ENCODE measurements around the gene LAMB4.

The LAMB4 gene

DNA sequence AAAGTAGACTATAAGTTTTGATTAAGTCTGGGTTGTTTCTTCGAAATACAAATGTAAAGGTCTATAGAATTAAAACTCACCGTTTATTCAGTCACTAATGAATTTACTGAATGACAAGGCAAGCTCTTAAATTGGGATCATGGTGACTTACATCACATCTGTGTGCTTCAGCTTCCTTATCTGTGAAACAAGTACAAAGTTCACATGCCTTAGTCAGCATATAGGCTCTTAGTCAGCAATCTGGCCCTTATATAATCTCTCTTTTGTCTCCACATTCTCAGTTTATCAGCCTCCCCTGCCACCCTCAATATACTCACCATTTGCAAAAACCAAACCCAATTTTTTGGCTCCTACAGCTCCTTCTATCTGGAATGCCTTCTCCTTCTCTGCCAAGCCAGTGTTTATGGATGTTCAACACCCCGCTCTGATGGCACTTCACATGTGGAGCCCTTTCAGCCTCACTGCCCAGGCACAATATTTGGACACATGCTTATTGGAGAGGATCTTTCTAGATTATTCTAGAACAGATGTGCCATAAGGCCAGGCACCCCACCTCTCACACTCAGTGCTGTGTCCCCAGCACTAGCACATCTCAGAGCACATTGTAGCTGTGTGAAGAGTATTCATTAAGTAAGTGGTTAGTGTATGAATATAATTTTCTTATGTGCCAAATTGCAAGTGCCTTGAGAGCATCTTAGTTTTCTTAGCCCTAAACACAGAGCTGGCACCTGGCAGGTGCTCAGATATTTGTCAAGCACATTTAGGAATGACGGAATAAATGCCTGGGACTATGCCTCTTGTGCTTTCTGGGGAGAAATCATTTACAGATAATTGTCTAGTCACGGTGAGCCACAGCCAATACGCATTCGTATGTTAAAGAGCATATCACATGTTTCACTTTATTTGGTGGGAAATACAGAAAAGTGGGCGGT lies 117.4 kb downstream of the LAMB4 start:
- TF ChIP-seq HDGF (IDR thresholded peaks at IDR 0.05; ENCODE audit: borderline replicate concordance) (no peak), ELF4 (IDR thresholded peaks at IDR 0.05) (no peak), FOXM1 (IDR thresholded peaks at IDR 0.05; ENCODE audit: borderline replicate concordance) (no peak), SP1 (IDR thresholded peaks at IDR 0.05) (no peak), LEF1 (IDR thresholded peaks at IDR 0.05; ENCODE audit: borderline replicate concordance) (no peak), CTBP1 (IDR thresholded peaks at IDR 0.05; ENCODE audit: borderline replicate concordance) (no peak), L3MBTL2 (conservative IDR thresholded peaks at IDR 0.05) (no peak), FOXK2 (IDR thresholded peaks at IDR 0.05) (no peak), FOXA1 (IDR thresholded peaks at IDR 0.05) (no peak), ZNF384 (IDR thresholded peaks at IDR 0.05) (no peak), NFRKB (IDR thresholded peaks at IDR 0.05) (no peak), BHLHE40 (IDR thresholded peaks at IDR 0.05; ENCODE audit: borderline replicate concordance) (no peak), SUZ12 (IDR thresholded peaks at IDR 0.05) (no peak), ARNT (IDR thresholded peaks at IDR 0.05) (no peak), TARDBP (IDR thresholded peaks at IDR 0.05) (no peak)
- TF ChIP-seq, protein P1, sequence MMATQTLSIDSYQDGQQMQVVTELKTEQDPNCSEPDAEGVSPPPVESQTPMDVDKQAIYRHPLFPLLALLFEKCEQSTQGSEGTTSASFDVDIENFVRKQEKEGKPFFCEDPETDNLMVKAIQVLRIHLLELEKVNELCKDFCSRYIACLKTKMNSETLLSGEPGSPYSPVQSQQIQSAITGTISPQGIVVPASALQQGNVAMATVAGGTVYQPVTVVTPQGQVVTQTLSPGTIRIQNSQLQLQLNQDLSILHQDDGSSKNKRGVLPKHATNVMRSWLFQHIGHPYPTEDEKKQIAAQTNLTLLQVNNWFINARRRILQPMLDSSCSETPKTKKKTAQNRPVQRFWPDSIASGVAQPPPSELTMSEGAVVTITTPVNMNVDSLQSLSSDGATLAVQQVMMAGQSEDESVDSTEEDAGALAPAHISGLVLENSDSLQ (IDR thresholded peaks at IDR 0.05) = no peak
- CTCF ChIA-PET = no interaction called here
- no peak for DNase-seq (ENCODE audit: extremely low spot score)
- POLR2A ChIA-PET = no interaction called here

DNA sequence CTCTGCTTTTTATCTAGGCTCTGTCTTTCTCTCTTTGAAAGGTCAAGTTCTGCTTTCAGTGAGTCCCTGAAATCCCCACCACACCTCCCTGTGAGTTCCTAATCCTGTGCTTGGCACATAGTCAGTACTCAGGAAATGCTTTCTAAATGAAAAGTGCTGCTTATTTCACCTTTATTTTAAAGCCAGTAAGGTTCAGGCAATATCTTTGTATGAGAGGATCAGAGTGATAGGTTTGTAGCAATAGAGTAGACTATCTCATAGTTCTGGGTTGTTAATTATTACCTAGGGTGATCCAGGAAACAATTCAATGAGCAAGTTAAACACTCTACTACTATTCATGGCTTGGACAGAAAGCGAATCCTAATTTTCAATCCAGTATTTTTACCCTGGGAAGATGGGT lies 119.8 kb downstream of the LAMB4 start:
- POLR2A ChIA-PET = no interaction called here
- no peak for TF ChIP-seq L3MBTL2 (conservative IDR thresholded peaks at IDR 0.05)
- TF ChIP-seq SUZ12 (IDR thresholded peaks at IDR 0.05) = no peak
- TF ChIP-seq NFRKB (IDR thresholded peaks at IDR 0.05) = no peak
- no peak for TF ChIP-seq HDGF (IDR thresholded peaks at IDR 0.05; ENCODE audit: borderline replicate concordance)
- no peak for TF ChIP-seq ZNF384 (IDR thresholded peaks at IDR 0.05)
- TF ChIP-seq LEF1 (IDR thresholded peaks at IDR 0.05; ENCODE audit: borderline replicate concordance) = no peak
- no peak for TF ChIP-seq SP1 (IDR thresholded peaks at IDR 0.05)
- TF ChIP-seq TARDBP (IDR thresholded peaks at IDR 0.05) = no peak
- no peak for TF ChIP-seq BHLHE40 (IDR thresholded peaks at IDR 0.05; ENCODE audit: borderline replicate concordance)
- no peak for TF ChIP-seq FOXA1 (IDR thresholded peaks at IDR 0.05)
- TF ChIP-seq ARNT (IDR thresholded peaks at IDR 0.05) = no peak
- TF ChIP-seq, protein P1 (IDR thresholded peaks at IDR 0.05) = no peak
- no peak for TF ChIP-seq ELF4 (IDR thresholded peaks at IDR 0.05)
- TF ChIP-seq CTBP1 (IDR thresholded peaks at IDR 0.05; ENCODE audit: borderline replicate concordance) = no peak
- TF ChIP-seq FOXM1 (IDR thresholded peaks at IDR 0.05; ENCODE audit: borderline replicate concordance) = no peak
- TF ChIP-seq FOXK2 (IDR thresholded peaks at IDR 0.05) = no peak
- CTCF ChIA-PET = no interaction called here
- DNase-seq (ENCODE audit: extremely low spot score) = no peak

DNA sequence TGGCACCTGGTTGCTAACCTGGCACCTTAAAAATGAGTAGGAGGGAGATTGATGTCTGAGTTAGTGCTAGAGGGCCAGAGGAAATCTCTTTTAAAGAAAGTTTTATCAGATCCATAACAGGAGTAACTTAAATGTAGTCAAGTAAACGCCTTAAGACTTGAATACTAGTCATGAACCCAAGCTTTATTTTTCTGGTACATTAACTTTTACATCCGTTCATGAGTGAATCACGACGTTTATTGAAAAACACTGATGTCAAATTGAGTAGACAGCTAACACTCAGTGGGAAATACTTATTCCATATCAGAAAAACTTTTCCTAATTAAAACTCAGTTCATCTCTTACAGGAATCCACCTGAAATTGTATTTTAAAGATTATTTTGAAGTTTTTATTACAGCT lies 120.3 kb downstream of the LAMB4 start:
- ChIA-PET POLR2A (no interaction called here), CTCF (no interaction called here)
- no peak for TF ChIP-seq ZNF384 (IDR thresholded peaks at IDR 0.05)
- no peak for TF ChIP-seq LEF1 (IDR thresholded peaks at IDR 0.05; ENCODE audit: borderline replicate concordance)
- TF ChIP-seq HDGF (IDR thresholded peaks at IDR 0.05; ENCODE audit: borderline replicate concordance) = no peak
- no peak for TF ChIP-seq SP1 (IDR thresholded peaks at IDR 0.05)
- no peak for TF ChIP-seq ELF4 (IDR thresholded peaks at IDR 0.05)
- TF ChIP-seq TARDBP (IDR thresholded peaks at IDR 0.05) = no peak
- TF ChIP-seq BHLHE40 (IDR thresholded peaks at IDR 0.05; ENCODE audit: borderline replicate concordance) = no peak
- no peak for TF ChIP-seq CTBP1 (IDR thresholded peaks at IDR 0.05; ENCODE audit: borderline replicate concordance)
- TF ChIP-seq, protein P1 (IDR thresholded peaks at IDR 0.05) = no peak
- TF ChIP-seq NFRKB (IDR thresholded peaks at IDR 0.05) = no peak
- TF ChIP-seq FOXM1 (IDR thresholded peaks at IDR 0.05; ENCODE audit: borderline replicate concordance) = no peak
- TF ChIP-seq ARNT (IDR thresholded peaks at IDR 0.05) = no peak
- TF ChIP-seq SUZ12 (IDR thresholded peaks at IDR 0.05) = no peak
- no peak for TF ChIP-seq L3MBTL2 (conservative IDR thresholded peaks at IDR 0.05)
- no peak for TF ChIP-seq FOXA1 (IDR thresholded peaks at IDR 0.05)
- TF ChIP-seq FOXK2 (IDR thresholded peaks at IDR 0.05) = no peak
- no peak for DNase-seq (ENCODE audit: extremely low spot score)

DNA sequence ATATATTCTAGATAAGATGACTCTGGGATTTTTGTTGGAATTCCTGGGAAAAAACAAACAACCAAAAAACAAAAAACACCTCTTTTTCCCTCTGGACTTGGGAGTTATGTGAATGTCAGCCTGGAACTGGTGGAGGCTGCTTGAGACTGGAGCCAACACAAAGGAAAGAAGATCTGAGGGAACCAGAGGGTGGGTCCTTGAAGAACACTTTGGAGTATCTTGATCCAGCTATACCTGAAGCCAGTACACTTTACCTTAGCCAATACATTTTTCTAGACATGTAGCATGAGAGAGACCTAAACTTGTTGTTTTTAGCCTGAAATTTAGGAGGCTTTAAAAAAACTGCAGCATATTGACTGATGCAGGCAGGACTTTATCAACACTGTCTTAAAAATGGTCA lies 121.3 kb downstream of the LAMB4 start:
- ChIA-PET CTCF (no interaction called here), POLR2A (no interaction called here)
- TF ChIP-seq, protein P1 (IDR thresholded peaks at IDR 0.05) = no peak
- TF ChIP-seq TARDBP (IDR thresholded peaks at IDR 0.05) (no peak), HDGF (IDR thresholded peaks at IDR 0.05; ENCODE audit: borderline replicate concordance) (no peak), SP1 (IDR thresholded peaks at IDR 0.05) (no peak), LEF1 (IDR thresholded peaks at IDR 0.05; ENCODE audit: borderline replicate concordance) (no peak), CTBP1 (IDR thresholded peaks at IDR 0.05; ENCODE audit: borderline replicate concordance) (no peak), NFRKB (IDR thresholded peaks at IDR 0.05) (no peak), ZNF384 (IDR thresholded peaks at IDR 0.05) (no peak), L3MBTL2 (conservative IDR thresholded peaks at IDR 0.05) (no peak), FOXM1 (IDR thresholded peaks at IDR 0.05; ENCODE audit: borderline replicate concordance) (no peak), FOXK2 (IDR thresholded peaks at IDR 0.05) (no peak), ARNT (IDR thresholded peaks at IDR 0.05) (no peak), FOXA1 (IDR thresholded peaks at IDR 0.05) (no peak), ELF4 (IDR thresholded peaks at IDR 0.05) (no peak), BHLHE40 (IDR thresholded peaks at IDR 0.05; ENCODE audit: borderline replicate concordance) (no peak), SUZ12 (IDR thresholded peaks at IDR 0.05) (no peak)
- no peak for DNase-seq (ENCODE audit: extremely low spot score)

DNA sequence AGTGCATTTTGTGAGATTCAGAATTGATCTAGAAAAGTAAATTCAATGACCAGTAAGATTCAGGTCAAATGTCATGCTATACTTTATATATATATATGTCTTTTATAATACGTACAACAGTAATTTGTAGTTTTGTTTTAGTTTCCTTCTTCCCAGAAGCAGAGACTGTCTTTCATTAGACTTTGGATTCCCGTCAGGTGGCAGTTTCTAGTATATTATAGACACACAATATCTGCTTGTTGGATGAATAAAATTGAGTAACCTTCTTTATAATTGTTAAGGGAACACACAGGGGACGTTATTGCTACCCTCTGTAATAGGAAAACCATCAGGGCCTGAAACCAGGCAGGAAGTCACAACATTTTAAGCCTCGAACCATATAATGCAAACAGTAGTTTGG lies 121.9 kb downstream of the LAMB4 start:
- CTCF ChIA-PET = no interaction called here

More for the DNA sequence above, 121.9 kb downstream of the LAMB4 start:
- POLR2A ChIA-PET = no interaction called here
- no peak for TF ChIP-seq ARNT (IDR thresholded peaks at IDR 0.05)
- no peak for TF ChIP-seq CTBP1 (IDR thresholded peaks at IDR 0.05; ENCODE audit: borderline replicate concordance)
- TF ChIP-seq SUZ12 (IDR thresholded peaks at IDR 0.05) = no peak
- DNase-seq (ENCODE audit: extremely low spot score) = no peak
